ENCODE data around the gene LRRC61.

Gene LRRC61

GRCh38 chr7:150368096-150368883 lies 45.1 kb downstream of the LRRC61 start, which contains the start of gene REPIN1:
TSS of gene REPIN1 (plus strand) at chr7:150368822. CDS start at chr7:150369712, 890 bp downstream.
- H3K4me3 ChIP-seq (ENCODE audit: low read depth, low read length) = peak within 1 kb of the TSS; percentile 92
- no peak for DNase-seq (ENCODE audit: low read depth)
- TF ChIP-seq CTCF (IDR thresholded peaks at IDR 0.05; ENCODE audit: low read depth, low read length, missing control alignments) = no peak

GRCh38 chr7:150368884-150369747 lies 46.0 kb downstream of the LRRC61 start:
- peak overlapping the region; percentile 92 for H3K4me3 ChIP-seq (ENCODE audit: low read depth, low read length)
- DNase-seq (ENCODE audit: low read depth) = no peak
- TF ChIP-seq CTCF (IDR thresholded peaks at IDR 0.05; ENCODE audit: low read depth, low read length, missing control alignments) = no peak

- DNase-seq (ENCODE audit: low read depth) = no peak
- H3K4me3 ChIP-seq (ENCODE audit: low read depth, low read length) = peak overlapping the region; percentile 92
- no peak for TF ChIP-seq CTCF (IDR thresholded peaks at IDR 0.05; ENCODE audit: low read depth, low read length, missing control alignments)
These were observed 46.8 kb downstream of the LRRC61 start for GRCh38 chr7:150369748-150370501.

- no peak for TF ChIP-seq CTCF (IDR thresholded peaks at IDR 0.05; ENCODE audit: low read depth, low read length, missing control alignments)
- H3K4me3 ChIP-seq (ENCODE audit: low read depth, low read length) = peak overlapping the region; percentile 92
- DNase-seq (ENCODE audit: low read depth) = no peak
These were observed 47.5 kb downstream of the LRRC61 start for GRCh38 chr7:150370612-150371071.

GRCh38 chr7:150371131-150371995 lies 48.2 kb downstream of the LRRC61 start:
- H3K4me3 ChIP-seq (ENCODE audit: low read depth, low read length) = no peak overlapping the region
- no peak for TF ChIP-seq CTCF (IDR thresholded peaks at IDR 0.05; ENCODE audit: low read depth, low read length, missing control alignments)
- no peak for DNase-seq (ENCODE audit: low read depth)

- TF ChIP-seq CTCF (IDR thresholded peaks at IDR 0.05; ENCODE audit: low read depth, low read length, missing control alignments) = no peak
- no peak for DNase-seq (ENCODE audit: low read depth)
- no peak overlapping the region for H3K4me3 ChIP-seq (ENCODE audit: low read depth, low read length)
These were observed 48.8 kb downstream of the LRRC61 start for GRCh38 chr7:150371996-150372270.
